DOHH2 (cell line): ENCODE results near the gene MYLK.

Source experiments
- H3F3A ChIP-seq: fragments of 200-600 bp; sonication (generic), shearing (Covaris generic); 2 replicates; pipeline ENCODE4 v1.6.0; 2016; ENCODE audit warnings: antibody characterized with exemption, mild to moderate bottlenecking; ENCODE audit not compliant: control insufficient read depth, insufficient read depth
- H3K27ac ChIP-seq: fragments of 200-600 bp; sonication (generic); 2 replicates; pipeline ENCODE4 v1.5.1; 2014; ENCODE audit warnings: low read depth, mild to moderate bottlenecking, low read length, moderate library complexity
- H3K27me3 ChIP-seq: fragments of 200-600 bp; sonication (generic); 2 replicates; pipeline ENCODE4 v1.6.1; 2014; ENCODE audit warnings: mild to moderate bottlenecking, low read length, mixed read lengths; ENCODE audit not compliant: control insufficient read depth
- H3K36me3 ChIP-seq: fragments of 200-600 bp; sonication (generic); 2 replicates; pipeline ENCODE4 v1.6.1; 2014; ENCODE audit warnings: mild to moderate bottlenecking, low read length, moderate library complexity, mixed read lengths; ENCODE audit not compliant: control insufficient read depth
- H3K4me1 ChIP-seq: fragments of 200-600 bp; sonication (generic); 2 replicates; pipeline ENCODE4 v1.6.1; 2014; ENCODE audit warnings: mild to moderate bottlenecking, low read length, mixed read lengths; ENCODE audit not compliant: control insufficient read depth
- H3K4me2 ChIP-seq: fragments of 200-600 bp; sonication (generic); 2 replicates; pipeline ENCODE4 v1.6.0; 2014; ENCODE audit warnings: mild to moderate bottlenecking, low read length, moderate library complexity
- H3K4me3 ChIP-seq: fragments of 200-600 bp; sonication (generic); 2 replicates; pipeline ENCODE4 v1.5.1; 2014; ENCODE audit warnings: mild to moderate bottlenecking, low read length, mixed read lengths
- H3K79me2 ChIP-seq: fragments of 200-600 bp; sonication (generic); 2 replicates; pipeline ENCODE4 v1.6.1; 2014; ENCODE audit warnings: mild to moderate bottlenecking, low read length, mixed read lengths; ENCODE audit not compliant: control insufficient read depth
- H3K9me2 ChIP-seq: fragments of 200-600 bp; sonication (generic); replicated peaks from 2 replicates; pipeline ENCODE4 v1.6.1; 2014; ENCODE audit warnings: mild to moderate bottlenecking, low read length, mixed read lengths; ENCODE audit not compliant: control insufficient read depth
- H3K9me3 ChIP-seq: fragments of 200-600 bp; sonication (generic); 2 replicates; pipeline ENCODE4 v1.6.1; 2014; ENCODE audit warnings: antibody characterized with exemption, low read length, mixed read lengths; ENCODE audit not compliant: control insufficient read depth, insufficient read depth
- H4K20me1 ChIP-seq: fragments of 200-600 bp; sonication (generic); 2 replicates; pipeline ENCODE4 v1.6.0; 2014; ENCODE audit warnings: low read depth, mild to moderate bottlenecking, antibody characterized with exemption, low read length, moderate library complexity; ENCODE audit not compliant: control insufficient read depth, insufficient read depth
- EZH2phosphoT487 ChIP-seq: fragments of 200-600 bp; sonication (generic); IDR thresholded peaks from 2 replicates; pipeline ENCODE4 v1.6.1; 2017; ENCODE audit warnings: borderline replicate concordance, mild to moderate bottlenecking, antibody characterized with exemption, low read length, moderate library complexity, mixed read lengths
- TF ChIP-seq, protein P1 (sequence below): fragments of 200-600 bp; sonication (generic); IDR thresholded peaks from one replicate; pipeline ENCODE4 v1.5.1; 2014; ENCODE audit warnings: antibody characterized with exemption, mild to moderate bottlenecking, low read depth, low read length; ENCODE audit not compliant: poor library complexity, severe bottlenecking

The MYLK gene

DNA sequence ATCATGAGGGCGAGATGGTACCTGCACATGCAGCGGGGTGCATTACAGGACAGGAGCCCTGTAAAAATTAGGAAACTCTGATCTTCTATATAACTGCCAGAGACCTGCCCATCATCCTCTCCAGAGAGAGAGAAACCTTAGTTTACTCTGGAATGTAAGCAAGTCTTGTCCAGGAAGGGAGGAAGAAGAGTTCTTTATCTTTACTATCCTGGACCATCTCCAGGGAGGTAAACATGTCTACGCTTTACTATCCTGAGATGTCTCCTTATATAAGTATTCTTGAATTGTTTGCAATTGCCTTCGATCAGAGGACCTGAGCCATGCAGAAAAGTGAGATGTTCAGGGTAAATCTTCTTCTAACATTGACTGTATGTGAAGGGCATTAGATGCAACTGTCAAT, 286.6 kb downstream of the MYLK start:
- Histone ChIP-seq H3K9me2 (no peaks in the 10 kb centered on the region), H4K20me1 (no peaks in the 10 kb centered on the region), H3K9me3 (no peaks in the 10 kb centered on the region), H3K27me3 (no peaks in the 10 kb centered on the region), H3K36me3 (no peaks in the 10 kb centered on the region; the same call in 1 of the 2 replicates), H3F3A (no peaks in the 10 kb centered on the region), H3K27ac (no peak overlapping the region), H3K4me2 (no peak overlapping the region), H3K4me3 (no peak overlapping the region), H3K79me2 (peaks cover 3% of the 10 kb centered on the region; the same call in 1 of the 2 replicates), H3K4me1 (peaks cover 5% of the 10 kb centered on the region; the same call in 1 of the 2 replicates)
- TF ChIP-seq, protein P1, sequence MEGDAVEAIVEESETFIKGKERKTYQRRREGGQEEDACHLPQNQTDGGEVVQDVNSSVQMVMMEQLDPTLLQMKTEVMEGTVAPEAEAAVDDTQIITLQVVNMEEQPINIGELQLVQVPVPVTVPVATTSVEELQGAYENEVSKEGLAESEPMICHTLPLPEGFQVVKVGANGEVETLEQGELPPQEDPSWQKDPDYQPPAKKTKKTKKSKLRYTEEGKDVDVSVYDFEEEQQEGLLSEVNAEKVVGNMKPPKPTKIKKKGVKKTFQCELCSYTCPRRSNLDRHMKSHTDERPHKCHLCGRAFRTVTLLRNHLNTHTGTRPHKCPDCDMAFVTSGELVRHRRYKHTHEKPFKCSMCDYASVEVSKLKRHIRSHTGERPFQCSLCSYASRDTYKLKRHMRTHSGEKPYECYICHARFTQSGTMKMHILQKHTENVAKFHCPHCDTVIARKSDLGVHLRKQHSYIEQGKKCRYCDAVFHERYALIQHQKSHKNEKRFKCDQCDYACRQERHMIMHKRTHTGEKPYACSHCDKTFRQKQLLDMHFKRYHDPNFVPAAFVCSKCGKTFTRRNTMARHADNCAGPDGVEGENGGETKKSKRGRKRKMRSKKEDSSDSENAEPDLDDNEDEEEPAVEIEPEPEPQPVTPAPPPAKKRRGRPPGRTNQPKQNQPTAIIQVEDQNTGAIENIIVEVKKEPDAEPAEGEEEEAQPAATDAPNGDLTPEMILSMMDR = no peak
- no peak for TF ChIP-seq EZH2phosphoT487

DNA sequence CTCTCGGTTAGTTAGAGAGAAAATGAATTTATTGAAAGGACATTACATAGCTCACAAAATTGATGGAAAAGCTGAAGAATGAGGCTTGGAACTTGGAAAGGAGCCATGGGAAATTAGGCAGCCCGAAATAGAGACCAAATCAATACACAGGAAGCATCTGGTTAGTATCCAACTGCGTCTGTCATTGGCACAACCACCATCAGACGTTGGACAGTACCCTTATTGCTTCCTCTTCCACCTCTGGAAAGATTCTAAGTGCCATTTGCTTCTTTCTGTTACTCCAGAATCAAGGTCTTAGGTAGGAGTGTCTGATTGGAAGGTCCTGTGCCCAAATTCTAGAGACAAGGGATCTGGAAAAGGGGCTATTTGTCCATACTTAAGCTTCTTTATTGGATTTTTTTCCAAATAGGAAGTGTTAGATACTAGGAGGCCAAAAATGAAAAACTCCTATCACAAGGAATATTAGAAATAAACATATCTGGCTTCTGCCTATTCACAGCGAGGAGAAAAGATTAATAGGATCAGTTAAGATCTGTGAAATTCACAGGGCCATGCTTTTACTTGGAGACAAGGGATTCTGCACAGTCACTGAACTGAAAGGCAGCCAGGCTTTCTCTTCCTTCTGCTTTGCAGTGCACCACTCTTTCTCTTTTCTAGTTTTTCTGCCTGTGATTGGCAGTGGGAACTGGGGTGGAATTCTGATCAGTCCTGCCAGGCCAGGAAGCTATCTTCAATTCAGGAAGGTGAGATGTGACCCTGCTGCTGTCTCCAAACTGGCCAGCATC, 288.5 kb downstream of the MYLK start:
- Histone ChIP-seq H3K4me2 (no peak overlapping the region), H3K79me2 (peaks cover 7% of the 10 kb centered on the region), H3K9me3 (peaks cover 13% of the 10 kb centered on the region), H3K4me1 (peaks cover 5% of the 10 kb centered on the region; the same call in 1 of the 2 replicates), H3K4me3 (no peak overlapping the region), H3K9me2 (no peaks in the 10 kb centered on the region), H3K27ac (no peak overlapping the region), H3K36me3 (peaks cover 16% of the 10 kb centered on the region), H3F3A (no peaks in the 10 kb centered on the region), H4K20me1 (no peaks in the 10 kb centered on the region), H3K27me3 (no peaks in the 10 kb centered on the region)
- no peak for TF ChIP-seq EZH2phosphoT487
- TF ChIP-seq, protein P1 = no peak

DNA sequence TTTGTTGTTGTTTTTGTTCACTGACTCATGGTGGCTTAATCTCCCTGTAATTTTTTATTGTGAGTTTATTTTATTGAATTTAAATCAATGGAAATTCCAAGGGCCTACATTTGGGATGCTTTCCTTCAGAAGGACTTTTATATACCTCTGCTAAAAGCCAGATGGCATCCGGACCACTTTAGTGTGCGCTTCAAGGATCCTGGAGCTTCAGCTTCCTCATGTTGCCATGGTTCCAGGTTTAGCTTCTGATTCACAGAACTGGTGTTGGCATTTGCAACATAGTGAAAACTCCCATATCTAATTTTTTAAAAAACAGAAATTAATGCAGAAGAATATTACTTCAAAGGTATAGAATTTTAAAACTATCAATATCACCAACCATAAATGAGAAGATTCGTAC, 290.8 kb downstream of the MYLK start:
- Histone ChIP-seq H4K20me1 (no peaks in the 10 kb centered on the region), H3K36me3 (peaks cover 31% of the 10 kb centered on the region), H3K79me2 (peaks cover 24% of the 10 kb centered on the region), H3K4me3 (no peak overlapping the region), H3K4me2 (no peak overlapping the region), H3K9me2 (no peaks in the 10 kb centered on the region), H3K9me3 (peaks cover 32% of the 10 kb centered on the region), H3K4me1 (no peaks in the 10 kb centered on the region), H3K27me3 (no peaks in the 10 kb centered on the region), H3K27ac (no peak overlapping the region), H3F3A (no peaks in the 10 kb centered on the region)
- no peak for TF ChIP-seq EZH2phosphoT487
- TF ChIP-seq, protein P1 = no peak
